GM12878 (cell line): ENCODE results near the gene ZNF679. TPM values are rescaled to one million over a fixed set of nuclear protein-coding genes. Genes with fewer than 3 reads are reported as not detected.
"Not testable (repeated sequence)": the region's sequence is repeated elsewhere in the genome, so short reads cannot be mapped to it uniquely, and the experiment has no call there.

ENCODE experiments used
- ATAC-seq: fragments of 200-7000 bp; cut with Tn5 transposase; 3 replicates; pipeline ENCODE4 v1.9.1; 2020; ENCODE audit warnings: mild to moderate bottlenecking, moderate library complexity
- BruUV-seq: library from RNA; stranded (reverse); fragments of 400-500 nt; replicated peaks from 2 replicates; lab custom pipeline; 2021; lab: Mats Ljungman, UMichigan
- CTCF ChIA-PET: fragments of 300-600 bp; sonication (Branson Sonifier 250); formaldehyde crosslinking; extraction: SDS; loops from one replicate; lab custom pipeline; 2021; ENCODE audit warnings: inconsistent platforms; lab: Yijun Ruan, JAX
- POLR2A ChIA-PET: fragments of 350-600 bp; formaldehyde crosslinking; extraction: SDS; loops from one replicate; lab custom pipeline; 2021; ENCODE audit warnings: inconsistent platforms; lab: Charles Lee
- RAD21 ChIA-PET: fragments of 300-600 bp; sonication (Branson Sonifier 250); formaldehyde crosslinking; loops from one replicate; lab custom pipeline; 2023; ENCODE audit warnings: antibody characterized with exemption; ENCODE audit not compliant: unreplicated experiment; lab: Charles Lee
- SMC1A ChIA-PET: fragments of 300-600 bp; sonication (Branson Sonifier 250); formaldehyde crosslinking; loops from one replicate; lab custom pipeline; 2023; ENCODE audit not compliant: unreplicated experiment, uncharacterized antibody; lab: Charles Lee
- DNase-seq: peaks from one replicate; pipeline ENCODE4 v3.0.0-alpha.2; 2011; ENCODE audit warnings: low read depth, low spot score
- FAIRE-seq: peaks from 3 replicates; lab custom pipeline; 2011; peaks lifted over from hg19 to GRCh38; lab: Jason Lieb, UNC
- H2AFZ ChIP-seq: 2 replicates; pipeline ENCODE4 v1.6.0; 2011; ENCODE audit warnings: low read depth, low read length, control low read depth; ENCODE audit not compliant: control insufficient read depth
- H3K27ac ChIP-seq: 2 replicates; pipeline ENCODE4 v1.5.1; 2011; ENCODE audit warnings: control low read depth; ENCODE audit not compliant: control insufficient read depth, insufficient read depth
- H3K27me3 ChIP-seq, 2 experiments: replicated peaks in 1 of 2; 2 replicates each; pipeline versions ENCODE4 v1.6.0 to v1.6.1; 2011; ENCODE audit warnings: low read length in 1 of 2; ENCODE audit not compliant: control insufficient read depth in 2 of 2, insufficient read depth in 2 of 2
- H3K36me3 ChIP-seq, 2 experiments: 2 replicates each; pipeline ENCODE4 v1.5.1; 2011; ENCODE audit warnings: low read length in 1 of 2; ENCODE audit not compliant: control insufficient read depth in 2 of 2, insufficient read depth in 2 of 2
- H3K4me1 ChIP-seq: 2 replicates; pipeline ENCODE4 v1.6.1; 2011; ENCODE audit warnings: mild to moderate bottlenecking, low read length, moderate library complexity, mixed read lengths; ENCODE audit not compliant: control insufficient read depth, insufficient read depth
- H3K4me2 ChIP-seq: 2 replicates; pipeline ENCODE4 v1.6.0; 2011; ENCODE audit warnings: control low read depth; ENCODE audit not compliant: control insufficient read depth, insufficient read depth
- H3K4me3 ChIP-seq: fragments of 200-600 bp; sonication (generic); 2 replicates; pipeline ENCODE4 v1.5.1; 2016
- H3K79me2 ChIP-seq: 2 replicates; pipeline ENCODE4 v1.6.0; 2011; ENCODE audit warnings: low read length; ENCODE audit not compliant: control insufficient read depth, insufficient read depth
- H3K9ac ChIP-seq: 2 replicates; pipeline ENCODE4 v1.8.0; 2011; ENCODE audit warnings: low read length, control low read depth, mixed read lengths; ENCODE audit not compliant: control insufficient read depth, insufficient read depth
- H3K9me3 ChIP-seq: replicated peaks from 3 replicates; pipeline ENCODE4 v1.5.1; 2011; ENCODE audit warnings: mild to moderate bottlenecking, low read length; ENCODE audit not compliant: control insufficient read depth, insufficient read depth
- H4K20me1 ChIP-seq: 2 replicates; pipeline ENCODE4 v1.6.0; 2011; ENCODE audit not compliant: control insufficient read depth, insufficient read depth
- ATF7 ChIP-seq: fragments of 450-650 bp; IDR thresholded peaks from 2 replicates; pipeline ENCODE4 v1.6.1; 2016; ENCODE audit warnings: low read depth, mild to moderate bottlenecking
- BHLHE40 ChIP-seq, 2 experiments: fragments of 450-650 bp in 1 of 2; IDR thresholded peaks; 2 replicates each; pipeline ENCODE4 v1.6.1; 2011 to 2017; ENCODE audit warnings: low read depth in 2 of 2, borderline replicate concordance in 1 of 2, improper control_type of control experiment in 1 of 2, low read length in 1 of 2, mild to moderate bottlenecking in 1 of 2
- DPF2 ChIP-seq: fragments of 450-650 bp; IDR thresholded peaks from 2 replicates; pipeline ENCODE4 v1.6.1; 2017; ENCODE audit warnings: mild to moderate bottlenecking
- JUNB ChIP-seq: IDR thresholded peaks from 2 replicates; pipeline ENCODE4 v1.6.1; 2016; ENCODE audit warnings: antibody characterized with exemption, mild to moderate bottlenecking
- KAT2A ChIP-seq: conservative IDR thresholded peaks from 2 replicates; pipeline ENCODE4 v1.6.1; 2011; ENCODE audit warnings: low read depth, low read length; ENCODE audit not compliant: control insufficient read depth
- MYB ChIP-seq: fragments of 150-350 bp; IDR thresholded peaks from 2 replicates; pipeline ENCODE4 v1.6.1; 2014; ENCODE audit warnings: mild to moderate bottlenecking, low read depth, low read length, borderline replicate concordance
- RB1 ChIP-seq: fragments of 450-650 bp; formaldehyde crosslinking; IDR thresholded peaks from 2 replicates; pipeline ENCODE4 v1.6.1; 2017; ENCODE audit warnings: mild to moderate bottlenecking, borderline replicate concordance
- RCOR1 ChIP-seq: conservative IDR thresholded peaks from 2 replicates; pipeline ENCODE4 v1.6.1; 2012; ENCODE audit warnings: low read depth, low read length, improper control_type of control experiment
- RUNX3 ChIP-seq: IDR thresholded peaks from 2 replicates; pipeline ENCODE4 v1.6.1; 2012; ENCODE audit warnings: low read length, inconsistent platforms
- WGBS: methylation state at CpG from one replicate; pipeline ENCODE4 v1.1.6; 2016; ENCODE audit warnings: low lambda C conversion rate; ENCODE audit not compliant: insufficient replicate concordance, insufficient coverage; ENCODE audit errors: missing lambda C conversion rate; 5-methylcytosine and 5-hydroxymethylcytosine counted together
- in situ Hi-C: fragments of 300-500 bp; cut with MboI; formaldehyde crosslinking; loops from 9 replicates; pipeline ENCODE4 v1.14.3; 2018; ENCODE audit warnings: mixed read lengths
- intact Hi-C: fragments of 100-400 bp; cut with micrococcal nuclease; formaldehyde crosslinking; loops from one replicate; pipeline ENCODE4 v1.14.2; 2022; ENCODE audit not compliant: unreplicated experiment
- polyA plus RNA-seq, 11 experiments: library from polyadenylated mRNA; depleted of rRNA in 4 of 11; unstranded in 6 of 11; stranded (reverse) in 5 of 11; fragments of >200 nt; fragmentation: Nextera tagmentation in 4 of 11; fragmentation: Illumina TruSeq in 1 of 11; extraction: Ambion mirVana in 4 of 11; extraction: Trizol in 1 of 11; gene quantifications; 1 replicate in 1 of 11; 2 replicates in 10 of 11; pipeline versions ENCODE4 v1.2.1 to v1.2.3, GENCODE V29; 2011 to 2016; ENCODE audit warnings: inconsistent platforms in 2 of 11, missing spikeins in 2 of 11, low read depth in 1 of 11
- total RNA-seq, 4 experiments: library from RNA; depleted of rRNA in 3 of 4; stranded (reverse); fragments of >200 nt in 3 of 4; fragmentation: Illumina TruSeq in 1 of 4; extraction: Trizol in 1 of 4; gene quantifications; 2 replicates each; pipeline versions ENCODE4 v1.2.1 to v1.2.3, GENCODE V29; 2013 to 2021
- TF ChIP-seq, protein P1 (sequence below): fragments of 450-650 bp; IDR thresholded peaks from 2 replicates; pipeline ENCODE4 v1.6.1; 2017; ENCODE audit warnings: mild to moderate bottlenecking, low read depth, inconsistent platforms; ENCODE audit not compliant: poor library complexity, severe bottlenecking
- TF ChIP-seq, protein P2 (sequence below): fragments of 450-650 bp; IDR thresholded peaks from 2 replicates; pipeline ENCODE4 v1.6.1; 2017; ENCODE audit warnings: antibody characterized with exemption, mild to moderate bottlenecking, moderate library complexity

Gene ZNF679
- total and polyA plus RNA-seq, 10 of the 15 experiments (the other 5 are each of a cell fraction or from before 2014, with no cell fraction given) = not detected

DNA sequence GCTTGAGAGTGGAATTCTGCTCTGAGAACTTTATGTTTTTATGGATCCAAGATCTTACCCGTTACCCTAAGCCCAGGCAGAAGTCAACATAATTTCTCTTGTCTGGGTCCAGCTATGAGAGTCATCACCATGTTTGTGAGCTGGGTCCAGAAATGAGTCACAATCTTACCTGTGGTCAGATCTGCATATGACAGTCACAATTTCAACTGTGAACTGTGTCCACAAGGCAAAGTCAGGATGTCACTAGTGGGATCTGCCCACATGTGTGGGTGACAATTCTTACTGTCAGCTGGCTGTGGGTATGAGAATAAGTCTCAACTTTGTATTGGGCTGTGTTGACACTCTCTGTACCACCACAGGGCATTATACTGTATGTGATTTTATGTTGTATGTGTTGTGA is 69.1 kb downstream of the ZNF679 start:
- H3K79me2 ChIP-seq, H3K4me3 ChIP-seq, H3K9me3 ChIP-seq, H3K27ac ChIP-seq, H3K36me3 ChIP-seq, H2AFZ ChIP-seq, SMC1A ChIA-PET, POLR2A ChIA-PET, RAD21 ChIA-PET, H3K4me2 ChIP-seq, FAIRE-seq, H4K20me1 ChIP-seq, BruUV-seq, in situ Hi-C loops, H3K9ac ChIP-seq, H3K4me1 ChIP-seq, H3K27me3 ChIP-seq, DNase-seq, intact Hi-C loops: not testable (repeated sequence)
- peak in 1 of 2 experiments; percentile 10; a peak in 1 of 4 replicates for TF ChIP-seq BHLHE40 (IDR thresholded peaks at IDR 0.05; ENCODE audit: borderline replicate concordance in 1 of 2, low read depth in 2 of 2, low read length in 1 of 2)
- TF ChIP-seq ATF7 = peak; percentile 19; the same call in 1 of the 2 replicates
- TF ChIP-seq JUNB = peak; percentile 19; the same call in 1 of the 2 replicates
- peak; percentile 35; the same call in 1 of the 2 replicates for TF ChIP-seq RUNX3
- WGBS = 0% methylated on average over 1 of the region's 1 CpG
- CTCF ChIA-PET = interaction anchor here (0.9 kb wide), 1 partner anchor 10 kb away, joined by 4 read pairs; no protein-coding TSS in a partner anchor
- ATAC-seq = peak; percentile 52

DNA sequence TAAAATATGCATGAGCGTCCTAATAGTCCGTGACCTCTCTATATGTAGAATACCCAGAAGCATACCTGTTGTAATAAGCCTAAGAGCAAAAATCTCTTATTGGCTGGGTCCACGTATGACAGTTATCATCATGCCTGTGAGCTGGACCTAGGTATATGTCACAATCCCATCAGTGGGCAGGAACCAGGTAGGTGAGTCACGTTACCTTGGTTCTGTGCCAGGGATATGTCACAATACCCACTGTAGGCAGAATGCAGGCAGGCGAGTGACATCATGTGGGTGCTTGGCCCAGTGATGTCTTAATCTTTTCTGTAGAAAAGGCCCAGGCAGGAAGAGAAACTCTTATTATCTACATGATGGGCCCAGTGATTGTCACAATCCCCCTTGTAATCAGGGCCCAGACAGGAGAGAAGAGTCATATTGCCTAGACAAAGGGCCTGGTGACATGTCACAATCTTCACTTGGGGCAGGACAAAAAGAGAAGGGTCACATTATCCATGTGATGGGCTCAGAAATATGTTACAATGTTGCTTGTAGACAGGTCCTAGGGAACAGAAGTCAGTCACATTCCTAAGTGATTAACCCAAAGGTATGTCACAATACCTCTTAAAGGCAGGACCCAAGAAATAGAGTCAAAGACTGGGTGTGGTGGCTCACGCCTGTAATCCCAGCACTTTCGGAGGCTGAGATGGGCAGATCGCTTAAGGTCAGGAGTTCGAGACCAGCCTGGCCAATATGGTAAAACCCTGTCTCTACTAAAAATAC is 72.5 kb downstream of the ZNF679 start:
- no peak overlapping the region for H3K9ac ChIP-seq
- no peaks in the 10 kb centered on the region for H3K79me2 ChIP-seq
- FAIRE-seq (no peak), ATAC-seq (no peak), DNase-seq (no peak)
- no peaks in the 10 kb centered on the region for H3K36me3 ChIP-seq
- no peaks in the 10 kb centered on the region for H3K27me3 ChIP-seq
- BruUV-seq = no TSS peak
- intact Hi-C loops = loop anchor here (10.0 kb wide), 1 partner anchor 264 kb away; the partner anchor contains the start of gene ZNF680
- ChIA-PET RAD21 (no interaction called here), POLR2A (no interaction called here), CTCF (interaction anchor here (0.6 kb wide), 1 partner anchor 602 kb away, joined by 3 read pairs; the partner anchor contains the start of gene ZNF273), SMC1A (no interaction called here)
- no peak overlapping the region for H2AFZ ChIP-seq
- no peak overlapping the region for H3K4me2 ChIP-seq
- 43% methylated on average over 9 of the region's 9 CpGs for WGBS
- H4K20me1 ChIP-seq = no peaks in the 10 kb centered on the region
- no peaks in the 10 kb centered on the region; the same call in 1 of the 2 replicates for H3K4me1 ChIP-seq
- in situ Hi-C loops = loop anchor here (10.0 kb wide), 2 partner anchors 364 to 494 kb away; partner anchors contain the start of genes ZNF107 and ZNF138
- no peak overlapping the region for H3K4me3 ChIP-seq
- no peak overlapping the region for H3K27ac ChIP-seq
- H3K9me3 ChIP-seq = no peaks in the 10 kb centered on the region; the same call in 2 of the 3 replicates
- no peak for TF ChIP-seq DPF2
- no peak for TF ChIP-seq KAT2A
- TF ChIP-seq RCOR1 = no peak
- TF ChIP-seq RB1 = no peak
- TF ChIP-seq, protein P1, sequence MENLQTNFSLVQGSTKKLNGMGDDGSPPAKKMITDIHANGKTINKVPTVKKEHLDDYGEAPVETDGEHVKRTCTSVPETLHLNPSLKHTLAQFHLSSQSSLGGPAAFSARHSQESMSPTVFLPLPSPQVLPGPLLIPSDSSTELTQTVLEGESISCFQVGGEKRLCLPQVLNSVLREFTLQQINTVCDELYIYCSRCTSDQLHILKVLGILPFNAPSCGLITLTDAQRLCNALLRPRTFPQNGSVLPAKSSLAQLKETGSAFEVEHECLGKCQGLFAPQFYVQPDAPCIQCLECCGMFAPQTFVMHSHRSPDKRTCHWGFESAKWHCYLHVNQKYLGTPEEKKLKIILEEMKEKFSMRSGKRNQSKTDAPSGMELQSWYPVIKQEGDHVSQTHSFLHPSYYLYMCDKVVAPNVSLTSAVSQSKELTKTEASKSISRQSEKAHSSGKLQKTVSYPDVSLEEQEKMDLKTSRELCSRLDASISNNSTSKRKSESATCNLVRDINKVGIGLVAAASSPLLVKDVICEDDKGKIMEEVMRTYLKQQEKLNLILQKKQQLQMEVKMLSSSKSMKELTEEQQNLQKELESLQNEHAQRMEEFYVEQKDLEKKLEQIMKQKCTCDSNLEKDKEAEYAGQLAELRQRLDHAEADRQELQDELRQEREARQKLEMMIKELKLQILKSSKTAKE = no peak
- no peak for TF ChIP-seq MYB
- TF ChIP-seq, protein P2, sequence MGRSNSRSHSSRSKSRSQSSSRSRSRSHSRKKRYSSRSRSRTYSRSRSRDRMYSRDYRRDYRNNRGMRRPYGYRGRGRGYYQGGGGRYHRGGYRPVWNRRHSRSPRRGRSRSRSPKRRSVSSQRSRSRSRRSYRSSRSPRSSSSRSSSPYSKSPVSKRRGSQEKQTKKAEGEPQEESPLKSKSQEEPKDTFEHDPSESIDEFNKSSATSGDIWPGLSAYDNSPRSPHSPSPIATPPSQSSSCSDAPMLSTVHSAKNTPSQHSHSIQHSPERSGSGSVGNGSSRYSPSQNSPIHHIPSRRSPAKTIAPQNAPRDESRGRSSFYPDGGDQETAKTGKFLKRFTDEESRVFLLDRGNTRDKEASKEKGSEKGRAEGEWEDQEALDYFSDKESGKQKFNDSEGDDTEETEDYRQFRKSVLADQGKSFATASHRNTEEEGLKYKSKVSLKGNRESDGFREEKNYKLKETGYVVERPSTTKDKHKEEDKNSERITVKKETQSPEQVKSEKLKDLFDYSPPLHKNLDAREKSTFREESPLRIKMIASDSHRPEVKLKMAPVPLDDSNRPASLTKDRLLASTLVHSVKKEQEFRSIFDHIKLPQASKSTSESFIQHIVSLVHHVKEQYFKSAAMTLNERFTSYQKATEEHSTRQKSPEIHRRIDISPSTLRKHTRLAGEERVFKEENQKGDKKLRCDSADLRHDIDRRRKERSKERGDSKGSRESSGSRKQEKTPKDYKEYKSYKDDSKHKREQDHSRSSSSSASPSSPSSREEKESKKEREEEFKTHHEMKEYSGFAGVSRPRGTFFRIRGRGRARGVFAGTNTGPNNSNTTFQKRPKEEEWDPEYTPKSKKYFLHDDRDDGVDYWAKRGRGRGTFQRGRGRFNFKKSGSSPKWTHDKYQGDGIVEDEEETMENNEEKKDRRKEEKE = no peak
